NCI-H1105 treated with DMSO at 0.1 percent for 48 hours (cell line): ENCODE data around the gene KIAA0825.

Experiments
- DNase-seq: peaks from one replicate; lab custom pipeline; 2025; lab: John Stamatoyannopoulos, UW

Gene KIAA0825

GRCh38 chr5:94508461-94509148 lies 109.8 kb downstream of the KIAA0825 start:
- peak; percentile 75 for DNase-seq

GRCh38 chr5:94505327-94506068 lies 112.9 kb downstream of the KIAA0825 start:
- no peak for DNase-seq

- DNase-seq: no peak
Observed at GRCh38 chr5:94503677-94504076, 114.7 kb downstream of the KIAA0825 start.

- no peak for DNase-seq
Observed at GRCh38 chr5:94501365-94501764, 117.0 kb downstream of the KIAA0825 start.

- DNase-seq: no peak
Observed at GRCh38 chr5:94499806-94500205, 118.6 kb downstream of the KIAA0825 start.

- no peak for DNase-seq
Observed at GRCh38 chr5:94498199-94498598, 120.2 kb downstream of the KIAA0825 start.

- no peak for DNase-seq
Observed at GRCh38 chr5:94485067-94485466, 133.3 kb downstream of the KIAA0825 start.

GRCh38 chr5:94481059-94481458 lies 137.3 kb downstream of the KIAA0825 start:
- no peak for DNase-seq

GRCh38 chr5:94480486-94480885 lies 137.9 kb downstream of the KIAA0825 start:
- DNase-seq: no peak

GRCh38 chr5:94473936-94474335 lies 144.5 kb downstream of the KIAA0825 start:
- no peak for DNase-seq

GRCh38 chr5:94471521-94471920 lies 146.9 kb downstream of the KIAA0825 start:
- no peak for DNase-seq

GRCh38 chr5:94470802-94471201 lies 147.6 kb downstream of the KIAA0825 start:
- DNase-seq: no peak

- peak; percentile 46 for DNase-seq
Observed at GRCh38 chr5:94469894-94470329, 148.5 kb downstream of the KIAA0825 start.

GRCh38 chr5:94467954-94468930 lies 150.2 kb downstream of the KIAA0825 start:
- peak; percentile 47 for DNase-seq

- DNase-seq: no peak
Observed at GRCh38 chr5:94467346-94467953, 151.0 kb downstream of the KIAA0825 start.

- DNase-seq: no peak
Observed at GRCh38 chr5:94463739-94464138, 154.7 kb downstream of the KIAA0825 start.

GRCh38 chr5:94461131-94461530 lies 157.3 kb downstream of the KIAA0825 start:
- no peak for DNase-seq

- DNase-seq: no peak
Observed at GRCh38 chr5:94459915-94460314, 158.5 kb downstream of the KIAA0825 start.

GRCh38 chr5:94457788-94458187 lies 160.6 kb downstream of the KIAA0825 start:
- no peak for DNase-seq

GRCh38 chr5:94445726-94446125 lies 172.7 kb downstream of the KIAA0825 start:
- no peak for DNase-seq

- no peak for DNase-seq
Observed at GRCh38 chr5:94442991-94443390, 175.4 kb downstream of the KIAA0825 start.

- no peak for DNase-seq
Observed at GRCh38 chr5:94442076-94442475, 176.3 kb downstream of the KIAA0825 start.
